IMR-90 (cell line): ENCODE data around the gene NBEA. TPM values are rescaled to one million over a fixed set of nuclear protein-coding genes. Genes with fewer than 3 reads are reported as not detected.

Experiments used
- ATAC-seq: fragments of 200-7000 bp; cut with Tn5 transposase; 2 replicates; pipeline ENCODE4 v1.9.1; 2020; ENCODE audit warnings: low read depth, mild to moderate bottlenecking, moderate library complexity
- BruUV-seq: library from RNA; stranded (reverse); fragments of 400-500 nt; replicated peaks from 2 replicates; lab custom pipeline; 2021; lab: Mats Ljungman, UMichigan
- CTCF ChIA-PET: fragments of 300-600 bp; formaldehyde crosslinking; extraction: SDS; loops from one replicate; lab custom pipeline; 2021; ENCODE audit warnings: antibody characterized with exemption; lab: Yijun Ruan, JAX
- POLR2A ChIA-PET: fragments of 300-600 bp; sonication (Branson Sonifier 250); formaldehyde crosslinking; loops from one replicate; lab custom pipeline; 2022; ENCODE audit warnings: antibody characterized with exemption; ENCODE audit not compliant: unreplicated experiment; lab: Charles Lee
- DNase-seq: peaks from one replicate; pipeline ENCODE4 v3.0.0; 2013
- H2AFZ ChIP-seq: replicated peaks from 2 replicates; pipeline ENCODE3; 2013; ENCODE audit warnings: low read length, mild to moderate bottlenecking; ENCODE audit not compliant: poor library complexity
- H2AK5ac ChIP-seq: 2 replicates; pipeline ENCODE4 v1.6.1; 2013; ENCODE audit warnings: low read depth, low read length, inconsistent platforms
- H2AK9ac ChIP-seq: replicated peaks from 2 replicates; pipeline ENCODE3; 2013; ENCODE audit warnings: mild to moderate bottlenecking, low read depth, low read length, moderate library complexity; ENCODE audit not compliant: poor library complexity
- H2BK120ac ChIP-seq: 2 replicates; pipeline ENCODE4 v1.6.1; 2013; ENCODE audit warnings: low read depth, low read length, inconsistent platforms
- H2BK15ac ChIP-seq: 3 replicates; pipeline ENCODE4 v1.6.1; 2013; ENCODE audit warnings: low read depth, low read length, inconsistent platforms
- H2BK20ac ChIP-seq: 2 replicates; pipeline ENCODE4 v1.6.1; 2013; ENCODE audit warnings: low read depth, mild to moderate bottlenecking, inconsistent platforms, low read length, moderate library complexity
- H2BK5ac ChIP-seq: 2 replicates; pipeline ENCODE4 v1.6.1; 2013; ENCODE audit warnings: mild to moderate bottlenecking, low read depth, low read length, inconsistent platforms; ENCODE audit not compliant: poor library complexity, severe bottlenecking
- H3K14ac ChIP-seq: replicated peaks from 2 replicates; pipeline ENCODE4 v1.6.1; 2013; ENCODE audit warnings: low read depth, low read length, inconsistent platforms
- H3K18ac ChIP-seq: 2 replicates; pipeline ENCODE4 v1.6.1; 2013; ENCODE audit warnings: low read depth, low read length, control low read depth
- H3K23ac ChIP-seq: 2 replicates; pipeline ENCODE4 v1.6.1; 2013; ENCODE audit warnings: low read depth, low read length, inconsistent platforms
- H3K27ac ChIP-seq: 2 replicates; pipeline ENCODE4 v1.5.1; 2013; ENCODE audit warnings: mild to moderate bottlenecking, control low read depth, low read length; ENCODE audit not compliant: insufficient read depth
- H3K27me3 ChIP-seq: 2 replicates; pipeline ENCODE4 v1.6.1; 2013; ENCODE audit warnings: low read length; ENCODE audit not compliant: control insufficient read depth, insufficient read depth
- H3K36me3 ChIP-seq: 2 replicates; pipeline ENCODE4 v1.6.1; 2013; ENCODE audit warnings: low read length, mixed read lengths; ENCODE audit not compliant: control insufficient read depth, insufficient read depth
- H3K4ac ChIP-seq: 2 replicates; pipeline ENCODE4 v1.6.1; 2013; ENCODE audit warnings: low read depth, low read length, inconsistent platforms
- H3K4me1 ChIP-seq: 2 replicates; pipeline ENCODE4 v1.6.1; 2013; ENCODE audit warnings: low read length, mixed read lengths; ENCODE audit not compliant: control insufficient read depth, insufficient read depth
- H3K4me2 ChIP-seq: 2 replicates; pipeline ENCODE4 v1.6.1; 2013; ENCODE audit warnings: low read depth, mild to moderate bottlenecking, control low read depth, low read length, moderate library complexity
- H3K4me3 ChIP-seq: 2 replicates; pipeline ENCODE4 v1.5.1; 2013; ENCODE audit warnings: low read depth, mild to moderate bottlenecking, control low read depth, low read length, moderate library complexity; ENCODE audit not compliant: insufficient read depth
- H3K56ac ChIP-seq: 2 replicates; pipeline ENCODE4 v1.6.1; 2013; ENCODE audit warnings: low read length, inconsistent platforms; ENCODE audit not compliant: insufficient read depth; ENCODE audit errors: extremely low read depth
- H3K79me1 ChIP-seq, 2 experiments: 2 replicates each; pipeline ENCODE4 v1.6.1; 2013; ENCODE audit warnings: low read length in 2 of 2, inconsistent platforms in 1 of 2, low read depth in 1 of 2
- H3K9ac ChIP-seq: 2 replicates; pipeline ENCODE4 v1.6.1; 2013; ENCODE audit warnings: low read depth, low read length, control low read depth
- H3K9me1 ChIP-seq: 2 replicates; pipeline ENCODE4 v1.6.1; 2013; ENCODE audit warnings: low read length, inconsistent platforms; ENCODE audit not compliant: insufficient read depth
- H3K9me3 ChIP-seq: 2 replicates; pipeline ENCODE4 v1.6.1; 2013; ENCODE audit warnings: low read length; ENCODE audit not compliant: control insufficient read depth, insufficient read depth
- H4K20me1 ChIP-seq: 2 replicates; pipeline ENCODE4 v1.6.1; 2013; ENCODE audit warnings: low read length, inconsistent platforms; ENCODE audit not compliant: insufficient read depth
- H4K5ac ChIP-seq: 2 replicates; pipeline ENCODE4 v1.6.1; 2013; ENCODE audit warnings: mild to moderate bottlenecking, low read depth, low read length, control low read depth
- H4K8ac ChIP-seq, 2 experiments: 2 replicates each; pipeline ENCODE4 v1.6.1; 2013; ENCODE audit warnings: low read depth in 2 of 2, low read length in 2 of 2, control low read depth in 1 of 2, inconsistent platforms in 1 of 2
- H4K91ac ChIP-seq: 2 replicates; pipeline ENCODE4 v1.6.1; 2013; ENCODE audit warnings: low read depth, low read length, inconsistent platforms; ENCODE audit not compliant: insufficient read depth
- BHLHE40 ChIP-seq: fragments of 150-350 bp; IDR thresholded peaks from 2 replicates; pipeline ENCODE4 v1.6.1; 2016; ENCODE audit warnings: mild to moderate bottlenecking, low read depth, low read length
- CEBPB ChIP-seq: IDR thresholded peaks from 2 replicates; pipeline ENCODE4 v1.6.1; 2012; ENCODE audit warnings: low read depth, low read length, improper control_type of control experiment
- CHD1 ChIP-seq: IDR thresholded peaks from 2 replicates; pipeline ENCODE4 v1.6.1; 2012; ENCODE audit warnings: low read depth, low read length, improper control_type of control experiment
- CTCF ChIP-seq: conservative IDR thresholded peaks from 2 replicates; pipeline ENCODE4 v1.5.1; 2012; ENCODE audit warnings: mild to moderate bottlenecking, low read depth, low read length, improper control_type of control experiment
- ELK1 ChIP-seq: fragments of 150-350 bp; IDR thresholded peaks from 2 replicates; pipeline ENCODE4 v1.6.1; 2016; ENCODE audit warnings: low read depth, mild to moderate bottlenecking, low read length, moderate library complexity, borderline replicate concordance
- FOS ChIP-seq: fragments of 150-350 bp; IDR thresholded peaks from 2 replicates; pipeline ENCODE4 v1.6.1; 2016; ENCODE audit warnings: low read depth, low read length
- MAFK ChIP-seq: IDR thresholded peaks from 2 replicates; pipeline ENCODE4 v1.6.1; 2012; ENCODE audit warnings: low read depth, low read length, improper control_type of control experiment
- MAZ ChIP-seq: IDR thresholded peaks from 2 replicates; pipeline ENCODE4 v1.6.1; 2012; ENCODE audit warnings: low read depth, mild to moderate bottlenecking, low read length, improper control_type of control experiment, moderate library complexity, borderline replicate concordance
- MXI1 ChIP-seq: IDR thresholded peaks from 2 replicates; pipeline ENCODE4 v1.6.1; 2012; ENCODE audit warnings: low read depth, mild to moderate bottlenecking, low read length, moderate library complexity, borderline replicate concordance
- NFE2L2 ChIP-seq: fragments of 150-350 bp; IDR thresholded peaks from 2 replicates; pipeline ENCODE4 v1.6.1; 2016; ENCODE audit warnings: low read depth, mild to moderate bottlenecking, low read length
- POLR2A ChIP-seq: IDR thresholded peaks from 2 replicates; pipeline ENCODE4 v1.6.1; 2012; ENCODE audit warnings: mild to moderate bottlenecking, low read depth, low read length
- RAD21 ChIP-seq: IDR thresholded peaks from 2 replicates; pipeline ENCODE4 v1.6.1; 2012; ENCODE audit warnings: low read length, improper control_type of control experiment
- RCOR1 ChIP-seq: IDR thresholded peaks from 2 replicates; pipeline ENCODE4 v1.6.1; 2012; ENCODE audit warnings: mild to moderate bottlenecking, low read length, improper control_type of control experiment; ENCODE audit not compliant: insufficient replicate concordance
- RFX5 ChIP-seq: IDR thresholded peaks from 2 replicates; pipeline ENCODE4 v1.8.0; 2012; ENCODE audit warnings: low read depth, mild to moderate bottlenecking, low read length, moderate library complexity
- SMC3 ChIP-seq: fragments of 150-350 bp; IDR thresholded peaks from 2 replicates; pipeline ENCODE4 v1.6.1; 2016; ENCODE audit warnings: low read depth, mild to moderate bottlenecking, antibody characterized with exemption, low read length, moderate library complexity
- USF2 ChIP-seq: fragments of 150-350 bp; IDR thresholded peaks from 2 replicates; pipeline ENCODE4 v1.6.1; 2017; ENCODE audit warnings: mild to moderate bottlenecking, antibody characterized with exemption, low read length, low read depth
- WGBS, 2 experiments: methylation state at CpG; one replicate each; pipeline versions ENCODE4 v1.1.5 to v1.1.7; 2013; ENCODE audit warnings: missing lambda C conversion rate in 2 of 2; ENCODE audit not compliant: insufficient read length in 1 of 2; ENCODE audit errors: extremely low coverage in 2 of 2; 5-methylcytosine and 5-hydroxymethylcytosine counted together
- dilution Hi-C: fragments of 300-500 bp; cut with HindIII; formaldehyde crosslinking; loops from one replicate; pipeline ENCODE4 v1.14.3; 2018; ENCODE audit warnings: low sequenced_read_pairs; ENCODE audit not compliant: unreplicated experiment
- in situ Hi-C: fragments of 300-500 bp; cut with MboI; formaldehyde crosslinking; loops from 3 replicates; pipeline ENCODE4 v1.14.3; 2019; ENCODE audit warnings: low sequenced_read_pairs, inconsistent platforms, mixed read lengths
- intact Hi-C: fragments of 100-400 bp; cut with micrococcal nuclease; formaldehyde crosslinking; loops from 2 replicates; pipeline ENCODE4 v1.10.0; 2022
- polyA plus RNA-seq, 3 experiments: library from polyadenylated mRNA; depleted of rRNA; stranded (reverse); fragments of >200 nt; gene quantifications; 2 replicates each; pipeline ENCODE4 v1.2.3, GENCODE V29; 2012; ENCODE audit warnings: low replicate concordance in 1 of 3
- total RNA-seq: library from RNA; depleted of rRNA; stranded (reverse); fragments of >200 nt; gene quantifications from 2 replicates; pipeline ENCODE4 v1.2.3, GENCODE V29; 2012

The NBEA gene
- total and polyA plus RNA-seq, 2 of the 4 experiments (the other 2 are of a cell fraction) = 0.82 to 2.2 TPM

GRCh38 chr13:35597451-35597850 is 655.4 kb downstream of the NBEA start:
- no peak for DNase-seq

More at GRCh38 chr13:35597451-35597850, 655.4 kb downstream of the NBEA start:
- Histone ChIP-seq H3K27ac (no peak overlapping the region), H3K4me3 (no peak overlapping the region), H3K23ac (no peak overlapping the region), H3K4me2 (no peak overlapping the region), H3K79me1 (no peaks in the 10 kb centered on the region), H2AK5ac (no peak overlapping the region), H2BK20ac (no peak overlapping the region), H3K56ac (no peak overlapping the region), H3K9me1 (no peaks in the 10 kb centered on the region), H3K4ac (no peak overlapping the region), H3K18ac (no peak overlapping the region), H3K27me3 (no peaks in the 10 kb centered on the region), H2BK15ac (no peak overlapping the region), H4K8ac (no peak overlapping the region), H2AFZ (no peak overlapping the region), H3K14ac (no peak overlapping the region), H3K9ac (no peak overlapping the region), H3K4me1 (peaks cover 5% of the 10 kb centered on the region; the same call in 1 of the 2 replicates), H4K91ac (no peak overlapping the region), H4K5ac (no peak overlapping the region), H2BK120ac (no peak overlapping the region), H4K20me1 (no peaks in the 10 kb centered on the region), H2AK9ac (no peak overlapping the region), H3K36me3 (no peaks in the 10 kb centered on the region), H3K9me3 (no peaks in the 10 kb centered on the region), H2BK5ac (no peak overlapping the region)
- intact Hi-C loops = no loop called here
- CTCF ChIA-PET = interaction anchor here (0.6 kb wide), 1 partner anchor 290 kb away, joined by 3 read pairs; no protein-coding TSS in a partner anchor
- dilution Hi-C loops = no loop called here
- TF ChIP-seq BHLHE40 (no peak), POLR2A (no peak), CTCF (no peak), RAD21 (no peak), RFX5 (no peak), MXI1 (no peak), USF2 (no peak), CEBPB (no peak), ELK1 (no peak), CHD1 (no peak), MAZ (no peak), RCOR1 (no peak), NFE2L2 (no peak), MAFK (no peak), FOS (no peak), SMC3 (no peak)
- ATAC-seq = no peak
- in situ Hi-C loops = no loop called here
- BruUV-seq = no TSS peak
- POLR2A ChIA-PET = no interaction called here
- 100% methylated on average over 1 of the region's 3 CpGs; no CpG with 5 or more reads in 1 of the 2 experiments for WGBS, 2 experiments
